Mononuclear cell (primary cell): Measurements from ENCODE around the gene PPFIBP1. TPM values are rescaled to one million over a fixed set of nuclear protein-coding genes. Genes with fewer than 3 reads are reported as not detected.
"Not testable (repeated sequence)": the region's sequence is repeated elsewhere in the genome, so short reads cannot be mapped to it uniquely, and the experiment has no call there.

Experiments used
- H3K27me3 ChIP-seq: 2 replicates; pipeline ENCODE4 v1.6.0; 2011; ENCODE audit warnings: low read length, control low read depth; ENCODE audit not compliant: insufficient read depth
- H3K4me1 ChIP-seq: 2 replicates; pipeline ENCODE4 v1.5.1; 2011; ENCODE audit warnings: mild to moderate bottlenecking, low read length, control low read depth; ENCODE audit not compliant: insufficient read depth
- H3K4me3 ChIP-seq: 2 replicates; pipeline ENCODE4 v1.5.1; 2011; ENCODE audit warnings: mild to moderate bottlenecking, low read length, moderate library complexity
- H3K9me3 ChIP-seq: 2 replicates; pipeline ENCODE4 v1.5.1; 2011; ENCODE audit warnings: low read depth, mild to moderate bottlenecking, control low read depth, low read length
- total RNA-seq: library from RNA; depleted of rRNA; stranded (reverse); fragments of >200 nt; gene quantifications from one replicate; pipeline ENCODE4 v1.2.3, GENCODE V29; 2012

PPFIBP1 gene
- total RNA-seq, 1 donor, result 3.0 TPM

GRCh38 chr12:27710592-27711316 lies 186.7 kb downstream of the PPFIBP1 start, which contains the start of gene MRPS35:
Gene MRPS35, plus strand, starts transcription at chr12:27710832. Its CDS starts 12 bp downstream, at chr12:27710844.
- H3K9me3 ChIP-seq, result no peaks in the 10 kb centered on the region
- no peaks in the 10 kb centered on the region for H3K27me3 ChIP-seq
- H3K4me1 ChIP-seq, result peaks cover 29% of the 10 kb centered on the region
- peak within 1 kb of the TSS; percentile 75 for H3K4me3 ChIP-seq

- Histone ChIP-seq H3K4me3 (peak overlapping the region; percentile 75), H3K27me3 (no peaks in the 10 kb centered on the region), H3K9me3 (no peaks in the 10 kb centered on the region), H3K4me1 (peaks cover 29% of the 10 kb centered on the region)
Measured at GRCh38 chr12:27711317-27711682, 187.3 kb downstream of the PPFIBP1 start.

- H3K4me3 ChIP-seq, result no peak overlapping the region
- peaks cover 29% of the 10 kb centered on the region for H3K4me1 ChIP-seq
- H3K9me3 ChIP-seq, result no peaks in the 10 kb centered on the region
- no peaks in the 10 kb centered on the region for H3K27me3 ChIP-seq
Measured at GRCh38 chr12:27711967-27712366, 188.0 kb downstream of the PPFIBP1 start.

- Histone ChIP-seq H3K4me3 (no peak overlapping the region), H3K27me3 (no peaks in the 10 kb centered on the region), H3K4me1 (no peaks in the 10 kb centered on the region), H3K9me3 (no peaks in the 10 kb centered on the region)
Measured at GRCh38 chr12:27723212-27723611, 199.2 kb downstream of the PPFIBP1 start.

GRCh38 chr12:27730097-27730588 lies 206.1 kb downstream of the PPFIBP1 start:
- H3K4me1 ChIP-seq, result no peaks in the 10 kb centered on the region
- H3K4me3 ChIP-seq, result no peak overlapping the region
- no peaks in the 10 kb centered on the region for H3K9me3 ChIP-seq
- no peaks in the 10 kb centered on the region for H3K27me3 ChIP-seq

GRCh38 chr12:27732281-27732680 lies 208.3 kb downstream of the PPFIBP1 start:
- Histone ChIP-seq H3K9me3 (no peaks in the 10 kb centered on the region), H3K4me3 (no peak overlapping the region), H3K4me1 (no peaks in the 10 kb centered on the region), H3K27me3 (no peaks in the 10 kb centered on the region)

- Histone ChIP-seq H3K9me3 (no peaks in the 10 kb centered on the region), H3K27me3 (no peaks in the 10 kb centered on the region), H3K4me1 (no peaks in the 10 kb centered on the region), H3K4me3 (no peak overlapping the region)
Measured at GRCh38 chr12:27733052-27733656, 209.1 kb downstream of the PPFIBP1 start.

- Histone ChIP-seq H3K9me3 (no peaks in the 10 kb centered on the region), H3K4me3 (no peak overlapping the region), H3K4me1 (no peaks in the 10 kb centered on the region), H3K27me3 (no peaks in the 10 kb centered on the region)
Measured at GRCh38 chr12:27733791-27734190, 209.8 kb downstream of the PPFIBP1 start.

- not testable (repeated sequence) for H3K4me3 ChIP-seq, H3K9me3 ChIP-seq, H3K4me1 ChIP-seq, H3K27me3 ChIP-seq
Measured at GRCh38 chr12:27734321-27734720, 210.3 kb downstream of the PPFIBP1 start.

GRCh38 chr12:27743601-27744000 lies 219.6 kb downstream of the PPFIBP1 start:
- no peaks in the 10 kb centered on the region for H3K4me1 ChIP-seq

More at GRCh38 chr12:27743601-27744000, 219.6 kb downstream of the PPFIBP1 start:
- Histone ChIP-seq H3K27me3 (no peaks in the 10 kb centered on the region), H3K4me3 (no peak overlapping the region), H3K9me3 (no peaks in the 10 kb centered on the region)

Other genes with a start within 250 kb of the PPFIBP1 start
- gene BMAL2, start 191.4 kb upstream of the PPFIBP1 start, total RNA-seq, result 1.6 TPM
- gene SMCO2, start 77.5 kb upstream of the PPFIBP1 start, total RNA-seq, result not detected
- gene REP15, start 172.2 kb downstream of the PPFIBP1 start, total RNA-seq, result not detected
- gene MRPS35, start 186.6 kb downstream of the PPFIBP1 start, total RNA-seq, result 57.7 TPM